GM21723 (cell line): ENCODE results near the gene KICS2.
"Not testable (repeated sequence)": the region's sequence is repeated elsewhere in the genome, so short reads cannot be mapped to it uniquely, and the experiment has no call there.

Source experiments
- ATAC-seq: cut with Tn5 transposase; IDR thresholded peaks from one replicate; pipeline ENCODE4 v1.9.1; 2021; ENCODE audit warnings: mild to moderate bottlenecking, moderate library complexity; ENCODE audit not compliant: unreplicated experiment

KICS2 gene

DNA sequence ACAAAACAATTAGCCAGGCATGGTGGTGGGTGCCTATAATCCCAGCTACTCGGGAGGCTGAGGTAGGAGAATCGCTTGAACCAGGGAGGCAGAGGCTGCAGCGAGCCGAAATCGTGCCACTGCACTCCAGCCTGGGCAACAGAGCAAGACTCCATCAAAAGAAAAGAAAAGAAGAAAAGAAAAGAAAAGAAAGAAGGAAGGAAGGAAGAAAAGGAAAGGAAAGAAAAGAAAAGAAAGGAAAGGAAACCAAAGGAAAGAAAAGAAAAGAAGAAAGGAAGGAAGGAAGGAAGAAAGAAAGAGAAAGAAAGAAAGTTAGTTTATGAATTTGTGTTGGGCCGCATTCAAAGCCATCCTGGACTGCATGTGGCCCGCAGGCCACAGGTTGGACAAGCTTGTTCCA, 4.5 kb downstream of the KICS2 start:
- not testable (repeated sequence) for ATAC-seq

DNA sequence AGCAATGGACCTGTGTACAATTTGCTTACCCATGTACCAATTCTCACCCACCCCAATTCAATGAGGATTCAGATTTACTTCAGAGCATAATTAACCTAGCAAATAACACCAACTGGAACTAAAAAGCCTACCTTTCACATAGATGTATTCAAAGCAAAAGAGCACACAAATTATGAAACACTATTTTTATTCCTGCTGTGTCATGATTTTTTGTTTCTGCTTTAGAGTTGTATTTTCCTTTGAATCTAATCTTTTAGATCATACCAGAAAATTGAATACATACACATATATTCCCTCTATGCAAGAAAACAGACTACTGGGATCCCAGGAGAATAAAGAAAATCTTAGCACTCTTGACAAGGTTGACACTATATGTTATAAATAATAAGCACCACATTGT, 5.9 kb downstream of the KICS2 start:
- no peak for ATAC-seq

DNA sequence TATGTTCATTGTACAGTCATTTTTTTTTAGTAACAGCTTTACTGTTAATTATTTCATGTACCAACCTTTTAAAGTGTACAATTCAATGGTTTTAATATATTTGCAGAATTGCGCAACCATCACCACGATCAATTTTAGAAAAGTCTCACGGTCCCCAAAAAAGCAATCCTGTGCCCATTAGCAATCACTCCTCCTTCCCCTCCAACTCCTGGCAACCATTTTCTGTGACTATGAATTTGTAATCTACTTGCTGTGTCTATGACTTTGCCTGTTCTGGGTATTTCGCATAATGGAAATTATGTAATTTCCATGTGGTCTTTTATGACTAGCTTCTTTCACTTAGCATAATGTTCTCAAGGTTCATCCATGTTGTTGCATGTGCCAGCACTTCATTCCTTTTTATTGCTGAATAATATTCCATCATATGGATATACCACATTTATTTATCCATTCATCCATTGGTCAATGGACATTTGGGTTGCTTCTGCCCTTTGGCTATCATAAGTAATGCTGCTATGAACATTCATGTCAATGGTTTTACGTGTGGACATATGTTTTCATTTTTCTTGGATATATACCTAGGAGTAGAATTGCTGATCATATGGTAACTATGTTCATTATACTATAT, 9.9 kb downstream of the KICS2 start:
- no peak for ATAC-seq

DNA sequence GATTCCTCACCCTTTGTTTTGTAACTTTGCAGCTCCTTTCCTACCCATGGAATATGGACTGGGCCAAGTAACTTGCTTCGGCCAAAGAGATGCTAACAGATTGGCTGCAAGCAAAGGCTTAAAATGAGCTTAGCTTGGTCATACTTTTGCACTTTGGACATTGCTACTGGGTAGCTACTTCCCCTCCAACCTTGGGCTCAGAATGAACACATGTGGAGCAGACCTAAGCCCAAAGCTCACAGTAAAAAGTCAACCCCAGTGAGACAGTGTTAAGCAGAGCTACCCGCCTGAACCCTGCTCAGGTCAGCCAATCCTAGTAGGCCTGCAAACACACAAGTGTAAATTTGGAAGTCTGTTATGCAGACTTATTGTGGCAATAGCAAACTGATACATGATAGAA, 14.6 kb downstream of the KICS2 start:
- ATAC-seq = no peak

DNA sequence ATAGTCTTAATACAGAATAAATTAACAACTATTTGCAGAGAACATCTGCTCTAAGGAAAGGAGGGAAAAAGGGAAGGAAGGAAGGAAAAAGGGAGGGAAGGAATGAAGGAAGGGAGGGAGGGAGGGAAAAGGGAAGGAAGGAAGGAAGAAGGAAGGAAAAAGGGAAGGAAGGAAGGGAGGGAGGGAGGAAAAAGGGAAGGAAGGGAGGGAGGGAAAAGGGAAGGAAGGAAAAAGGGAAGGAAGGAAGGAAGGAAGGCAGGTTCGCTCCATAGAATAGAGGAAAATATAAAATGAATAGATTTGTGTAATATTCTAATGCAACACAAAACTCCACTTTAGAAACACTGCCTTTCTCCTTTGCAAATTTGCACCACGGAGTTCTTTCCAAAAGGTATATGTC, 16.6 kb downstream of the KICS2 start:
- ATAC-seq = no peak

DNA sequence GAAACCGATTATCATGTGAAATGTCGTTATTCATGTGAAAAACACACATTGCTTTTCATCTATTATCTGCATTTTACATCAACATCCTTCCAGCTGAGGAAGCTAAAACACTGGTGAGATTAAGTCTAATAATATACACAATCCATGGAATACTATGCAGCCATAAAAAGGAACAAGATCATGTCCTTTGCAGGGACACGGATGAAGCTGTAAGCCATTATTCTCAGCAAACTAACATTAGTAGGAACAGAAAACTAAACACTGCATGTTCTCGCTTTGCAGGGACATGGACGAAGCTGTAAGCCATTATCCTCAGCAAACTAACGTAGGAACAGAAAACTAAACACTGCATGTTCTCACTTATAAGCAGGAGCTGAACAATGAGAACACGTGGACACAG, 18.3 kb downstream of the KICS2 start:
- ATAC-seq = no peak

DNA sequence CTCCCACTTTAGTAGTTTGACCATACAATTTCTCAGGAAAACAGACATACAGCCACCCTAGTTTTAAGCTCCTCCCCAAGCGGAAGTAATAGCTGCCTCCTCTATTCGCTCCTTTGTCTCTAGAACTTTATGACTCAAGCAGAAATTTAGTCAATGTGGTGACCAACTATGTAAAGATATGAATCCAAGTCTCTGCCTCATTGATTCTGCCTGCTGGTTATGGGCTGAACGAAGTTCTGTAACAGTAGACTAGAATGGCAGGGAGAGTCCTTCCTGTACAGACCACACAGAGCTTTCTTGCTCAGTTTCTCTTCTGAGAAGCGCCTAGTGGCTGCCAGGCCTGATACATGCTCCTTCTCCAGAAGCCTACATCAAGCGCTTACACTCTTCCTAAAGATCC, 19.1 kb downstream of the KICS2 start:
- ATAC-seq = no peak

DNA sequence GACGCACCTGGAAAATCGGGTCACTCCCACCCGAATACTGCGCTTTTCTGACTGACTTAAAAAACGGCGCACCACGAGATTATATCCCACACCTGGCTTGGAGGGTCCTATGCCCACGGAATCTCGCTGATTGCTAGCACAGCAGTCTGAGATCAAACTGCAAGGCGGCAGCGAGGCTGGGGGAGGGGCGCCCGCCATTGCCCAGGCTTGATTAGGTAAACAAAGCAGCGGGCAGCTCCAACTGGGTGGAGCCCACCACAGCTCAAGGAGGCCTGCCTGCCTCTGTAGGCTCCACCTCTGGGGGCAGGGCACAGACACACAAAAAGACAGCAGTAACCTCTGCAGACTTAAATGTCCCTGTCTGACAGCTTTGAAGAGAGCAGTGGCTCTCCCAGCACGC, 26.3 kb downstream of the KICS2 start:
- not testable (repeated sequence) for ATAC-seq

DNA sequence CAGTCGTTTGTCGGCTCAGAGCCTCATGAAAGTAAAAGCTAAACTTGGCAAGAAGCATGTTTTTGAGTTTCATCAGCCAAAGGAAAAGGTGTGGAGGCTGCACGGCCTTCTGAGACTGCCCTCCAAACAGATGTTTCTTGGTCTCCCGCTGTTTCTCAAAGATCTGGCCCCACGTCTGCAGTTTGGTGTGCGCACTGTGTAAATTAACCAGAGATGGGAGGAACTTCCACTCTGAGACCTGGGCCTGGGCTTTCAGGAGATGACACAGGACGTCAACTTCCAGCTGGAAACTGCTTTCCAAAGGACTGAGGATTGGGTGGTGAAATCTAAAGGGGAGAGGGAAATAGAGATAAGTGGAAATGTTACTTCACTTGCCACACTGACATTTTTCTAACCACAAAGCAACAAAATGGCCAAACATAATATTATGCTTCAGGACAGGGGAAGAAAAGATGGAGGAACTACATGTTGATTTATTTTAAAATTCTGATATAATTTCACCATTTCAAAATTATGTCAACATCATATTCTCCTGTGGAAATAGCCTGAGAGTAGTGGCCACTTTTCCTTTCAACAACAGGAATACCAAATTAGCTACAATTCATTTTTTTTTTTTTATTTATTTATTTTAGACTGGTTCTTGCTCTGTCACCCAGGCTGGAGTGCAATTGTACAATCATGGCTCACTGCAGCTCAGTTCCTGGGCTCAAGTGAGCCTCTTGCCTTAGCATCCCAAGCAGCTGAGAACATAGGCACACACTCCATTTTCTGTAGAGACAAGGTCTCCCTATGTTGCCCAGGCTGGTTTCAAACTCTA, 27.6 kb downstream of the KICS2 start:
- ATAC-seq = no peak

DNA sequence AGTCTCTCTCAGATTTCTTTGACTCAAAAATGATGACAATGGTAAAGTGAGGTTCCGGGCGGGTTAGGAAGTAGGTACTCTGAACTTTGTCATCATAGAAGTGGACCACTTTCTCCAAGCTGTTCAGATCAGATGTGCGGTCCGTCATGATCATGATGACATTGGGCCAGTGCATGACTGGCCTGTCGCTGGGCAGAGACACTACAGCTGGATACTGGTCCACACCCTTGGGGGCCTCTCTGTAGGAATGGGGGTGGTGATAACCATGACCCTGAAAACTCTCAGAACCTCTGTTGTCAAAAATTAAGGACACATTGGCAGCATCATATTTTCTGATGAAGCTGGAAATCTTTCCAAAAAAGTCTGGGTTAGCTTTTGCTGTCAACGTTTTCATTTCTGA, 28.2 kb downstream of the KICS2 start:
- no peak for ATAC-seq

DNA sequence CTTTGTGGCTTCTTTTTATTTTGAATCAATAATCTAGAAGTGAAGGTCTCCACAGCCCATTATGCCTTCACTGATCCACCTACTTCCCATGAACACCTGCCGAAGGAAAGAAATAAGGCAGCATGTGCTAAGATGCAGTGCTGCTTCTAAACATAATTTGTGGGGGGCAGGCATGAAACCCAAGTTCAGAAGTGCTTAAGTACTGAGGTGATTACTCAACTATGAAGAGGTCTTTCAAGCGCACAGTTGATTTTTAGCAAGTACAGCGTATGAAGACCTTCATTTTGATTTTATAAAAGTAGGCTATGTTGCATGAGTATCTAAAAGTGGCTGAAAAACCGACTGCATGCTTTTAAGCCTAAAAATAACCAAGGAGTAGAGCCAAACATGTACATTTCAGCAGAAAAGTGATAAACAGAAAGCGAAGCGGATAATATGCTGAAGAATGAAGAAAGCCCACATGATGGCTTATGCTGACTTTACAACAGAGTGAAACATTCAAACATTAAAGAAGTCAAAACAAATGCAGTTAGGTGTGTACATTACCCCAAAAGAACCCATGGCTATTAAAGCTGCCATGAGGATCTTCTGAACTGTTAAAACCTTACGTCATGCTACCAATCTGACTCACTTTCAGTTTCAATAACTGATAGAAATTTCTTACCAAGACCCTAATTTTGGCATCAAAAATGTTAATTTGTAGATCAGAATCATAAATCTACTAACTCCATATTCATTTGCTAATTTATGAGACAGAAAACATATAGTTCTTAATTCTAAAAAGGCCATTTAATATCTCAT, 29.3 kb downstream of the KICS2 start:
- ATAC-seq = peak; percentile 96

DNA sequence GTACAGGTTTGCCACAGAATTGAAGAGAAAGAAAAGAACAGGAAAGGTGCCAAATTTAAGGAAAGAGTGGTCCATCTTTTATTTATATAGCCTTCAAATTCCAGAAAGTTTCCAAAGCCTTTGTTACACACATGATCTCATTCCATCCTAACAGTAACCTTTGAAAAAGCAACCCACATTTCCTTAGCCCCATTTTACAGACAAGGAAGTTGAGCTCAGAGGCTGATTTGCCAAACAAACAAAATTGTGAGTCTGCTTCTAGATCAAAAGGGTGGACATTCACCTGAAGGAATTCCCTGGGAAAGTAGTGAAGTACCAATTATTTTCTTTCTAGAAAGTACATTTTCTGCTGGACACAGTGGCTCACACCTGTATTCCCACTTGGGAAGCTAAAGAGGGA, 32.0 kb downstream of the KICS2 start:
- ATAC-seq = no peak

DNA sequence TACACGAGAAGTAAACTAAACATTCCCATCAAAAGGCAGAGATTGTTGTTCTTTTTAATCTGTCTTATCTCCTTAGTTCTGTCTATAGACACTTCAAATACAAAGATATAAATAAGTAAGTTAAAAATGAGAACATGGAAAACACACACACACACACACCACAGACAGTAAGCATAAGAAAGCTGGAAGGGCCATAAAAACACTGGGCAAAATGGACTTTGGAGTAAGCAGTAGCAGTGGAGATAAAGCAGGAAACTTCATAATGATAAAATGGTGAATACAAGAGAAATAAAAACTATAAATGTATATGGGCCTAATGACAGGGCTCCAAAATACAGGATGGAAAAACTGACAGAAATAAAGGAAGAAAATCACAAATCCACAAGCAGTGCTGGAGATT, 32.6 kb downstream of the KICS2 start:
- ATAC-seq = no peak

DNA sequence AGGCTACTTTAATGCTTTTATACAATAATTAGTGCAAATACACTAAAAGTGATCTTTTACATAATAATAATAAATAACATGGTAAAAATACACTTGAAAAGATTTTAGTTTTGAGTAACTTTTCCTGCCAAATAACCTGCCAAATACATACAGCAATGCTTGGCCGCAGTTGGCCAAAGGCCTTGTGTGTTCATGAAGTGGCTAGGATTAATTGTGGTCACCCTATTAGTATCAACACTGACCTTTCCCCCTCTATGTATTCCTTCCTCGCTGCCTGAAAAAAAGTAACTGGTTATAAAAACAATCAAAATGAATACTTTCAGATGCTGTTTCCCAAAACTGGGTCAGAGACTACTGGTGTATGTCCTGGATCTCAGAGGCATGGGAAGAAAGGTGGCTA, 34.3 kb downstream of the KICS2 start:
- no peak for ATAC-seq

DNA sequence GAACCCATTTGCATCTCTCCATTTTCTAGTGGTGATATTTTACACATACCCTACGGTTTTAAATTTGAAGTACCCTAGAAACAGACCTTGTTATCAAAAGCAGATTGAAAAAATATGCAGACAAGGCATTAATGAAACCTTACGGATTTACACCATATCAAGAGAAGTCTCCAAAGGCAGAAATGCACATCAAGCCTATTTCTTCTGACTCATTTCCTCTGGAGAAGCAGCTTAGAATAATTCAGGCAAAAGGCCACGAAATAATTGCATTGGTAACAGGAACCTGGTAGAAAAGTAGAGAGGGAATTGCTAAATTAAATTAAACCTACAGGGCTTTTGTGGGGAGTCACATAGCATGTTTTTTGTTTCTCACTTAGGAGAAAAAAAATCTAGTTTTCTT, 34.7 kb downstream of the KICS2 start:
- ATAC-seq = no peak

DNA sequence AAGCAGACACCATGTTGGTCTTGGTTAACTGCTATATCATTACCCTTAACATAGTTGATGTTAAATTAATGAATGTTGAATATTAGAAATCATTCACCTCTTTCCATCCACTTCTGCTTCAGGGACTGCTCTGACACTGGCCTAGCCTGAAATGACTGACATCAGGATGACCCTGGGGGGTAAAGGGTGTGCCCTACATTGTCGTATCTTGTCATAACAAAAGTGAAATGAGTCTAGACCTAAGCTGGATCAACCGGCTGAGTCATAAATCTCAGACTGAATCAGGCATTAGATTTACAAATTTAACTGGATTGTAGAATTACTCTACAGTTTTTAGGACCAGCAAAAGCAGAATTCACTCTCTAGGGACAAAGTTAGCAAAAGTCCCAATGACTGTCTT, 35.3 kb downstream of the KICS2 start:
- peak; percentile 87 for ATAC-seq

DNA sequence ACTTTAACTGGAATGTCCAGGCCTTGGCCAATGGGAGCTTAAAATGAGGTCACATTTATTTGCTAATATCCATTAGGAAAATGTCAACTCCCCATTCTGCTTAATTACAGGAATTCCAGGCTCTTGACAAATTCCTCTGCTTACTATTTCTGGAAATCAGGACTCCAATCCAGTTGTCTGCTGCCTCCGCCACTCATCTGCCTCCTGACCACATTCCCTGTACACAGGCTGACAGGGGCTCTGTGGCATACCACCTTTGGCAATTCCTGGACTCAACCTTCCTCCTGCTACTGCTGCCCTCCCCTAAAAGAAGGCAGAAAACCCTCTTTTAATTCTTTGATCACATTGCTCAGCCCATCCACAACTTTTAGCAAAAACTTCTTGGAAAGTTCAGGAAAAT, 37.9 kb downstream of the KICS2 start:
- no peak for ATAC-seq

DNA sequence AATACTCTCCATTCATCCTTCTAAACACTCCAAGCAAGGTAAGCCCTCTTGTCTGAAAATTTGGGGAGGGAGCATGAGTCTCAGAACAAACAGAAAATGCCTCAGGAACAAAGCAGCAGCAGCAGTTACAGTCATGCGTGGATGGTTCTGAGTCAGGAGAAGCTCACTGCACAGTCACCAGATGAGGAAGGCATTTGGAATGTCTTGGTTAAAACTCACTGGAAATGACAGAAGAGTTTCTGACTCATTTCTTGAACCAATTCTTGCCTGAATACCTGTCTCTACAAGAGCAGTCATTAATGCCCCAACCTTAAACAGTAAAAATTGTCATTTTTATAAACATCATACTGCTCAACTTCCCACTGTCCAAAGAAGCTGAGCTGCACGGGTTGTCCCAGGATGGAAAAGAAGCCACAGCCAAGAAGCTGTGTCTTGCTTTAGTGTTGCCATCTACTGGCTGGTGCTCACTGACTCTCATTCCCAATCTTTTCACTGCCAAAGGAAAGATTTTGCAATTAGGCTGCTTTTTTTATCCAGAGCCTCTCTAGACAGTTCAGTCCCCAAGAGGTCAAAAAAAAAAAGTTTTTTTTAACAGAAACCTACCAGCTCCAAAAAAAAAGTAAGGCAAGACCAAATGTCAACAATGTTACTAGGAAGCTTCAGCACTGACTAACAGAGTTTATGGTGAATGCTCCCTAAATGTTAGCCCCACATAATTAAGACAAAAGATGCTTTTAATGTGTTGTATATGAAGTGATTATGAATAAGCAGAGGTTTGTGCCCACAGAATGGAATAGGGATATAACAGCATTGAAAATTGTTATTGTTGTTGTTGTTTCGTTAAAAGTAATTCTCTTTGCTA, 40.4 kb downstream of the KICS2 start:
- ATAC-seq = no peak

DNA sequence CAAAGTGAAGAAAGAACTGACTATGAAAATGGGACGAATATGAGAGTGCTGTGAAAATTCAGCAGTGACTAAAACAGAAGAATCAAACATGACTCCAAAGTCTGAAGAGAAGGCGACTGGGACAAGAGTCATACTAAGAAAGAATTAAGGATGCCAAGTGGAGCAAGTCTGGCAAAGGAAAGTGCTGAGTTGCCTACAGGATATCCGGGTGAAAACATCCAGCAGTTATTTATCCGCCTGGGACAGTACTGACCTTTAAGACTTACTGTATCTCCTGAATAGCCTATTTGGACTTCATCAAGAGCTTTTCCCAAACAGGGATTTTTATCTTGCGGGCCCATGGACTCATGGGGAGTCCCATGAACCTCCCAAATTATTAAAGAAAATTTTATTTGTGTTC, 41.1 kb downstream of the KICS2 start:
- ATAC-seq = no peak

DNA sequence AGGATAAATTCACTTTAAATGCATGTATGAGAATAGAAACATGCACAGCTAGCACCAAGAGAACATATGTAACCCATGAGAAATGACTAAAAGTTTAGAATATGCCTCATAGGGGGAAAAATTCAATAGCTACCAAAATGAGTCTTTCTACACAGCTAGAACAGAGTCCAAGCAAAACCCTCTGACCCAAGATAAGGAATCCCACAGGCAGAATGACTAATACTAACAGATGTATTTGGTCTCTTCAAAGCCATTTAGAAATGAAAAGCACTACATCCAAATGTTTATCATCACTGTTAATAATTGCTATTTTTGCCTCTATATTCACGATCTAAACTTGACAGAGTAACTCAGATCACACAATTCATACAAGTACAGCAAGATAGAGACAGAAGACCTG, 44.0 kb downstream of the KICS2 start:
- no peak for ATAC-seq

DNA sequence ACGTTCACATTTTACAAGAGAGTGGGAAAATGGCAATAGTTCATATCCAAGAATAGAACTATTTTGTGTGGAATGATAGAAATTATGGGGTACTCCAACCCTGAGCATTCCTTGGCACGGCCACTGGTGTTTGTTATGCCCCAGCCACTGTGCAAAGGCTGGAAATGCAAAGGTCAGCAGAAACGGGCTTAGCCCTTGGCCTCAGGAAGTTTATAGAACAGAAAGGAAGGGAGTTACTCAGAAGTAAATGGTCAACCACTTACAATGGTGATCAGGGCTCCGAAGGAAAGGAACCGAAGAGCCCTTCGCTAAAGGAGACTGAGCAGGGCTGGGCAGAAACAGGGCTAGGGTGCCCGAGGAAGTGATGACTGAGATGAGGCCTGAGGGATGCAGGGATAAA, 45.1 kb downstream of the KICS2 start:
- ATAC-seq = no peak
